Lung (tissue), 13 donors: Measurements from ENCODE around the gene KLK15. TPM values are rescaled to one million over a fixed set of nuclear protein-coding genes. Genes with fewer than 3 reads are reported as not detected.
A peak's percentile ranks its signal among the peaks of the same experiment; 100 is the strongest.

Experiments used
- ATAC-seq: fragments of 200-7000 bp; cut with Tn5 transposase; one replicate; pipeline ENCODE4 v1.9.1; 2020; ENCODE audit warnings: moderate number of reproducible peaks; ENCODE audit not compliant: insufficient read depth, low FRiP score
- DNase-seq, 3 donors: peaks; one replicate each; pipeline ENCODE4 v3.0.0-alpha.2; 2013 to 2017
- H3K27ac ChIP-seq, 2 donors: one replicate each; pipeline ENCODE4 v1.5.1; 2013; ENCODE audit warnings: mild to moderate bottlenecking in 2 of 2, moderate library complexity in 2 of 2, control low read depth in 1 of 2, inconsistent platforms in 1 of 2, low read depth in 1 of 2, low read length in 1 of 2
- H3K27me3 ChIP-seq, 3 donors: one replicate each; pipeline ENCODE4 v1.5.1; 2013; ENCODE audit warnings: low read length in 2 of 3; ENCODE audit not compliant: control insufficient read depth in 3 of 3, insufficient read depth in 3 of 3
- H3K36me3 ChIP-seq, 4 donors: one replicate each; pipeline ENCODE4 v1.5.1; 2013; ENCODE audit warnings: low read length in 4 of 4, mild to moderate bottlenecking in 1 of 4, moderate library complexity in 1 of 4; ENCODE audit not compliant: control insufficient read depth in 4 of 4, insufficient read depth in 4 of 4
- H3K4me1 ChIP-seq, 5 donors: one replicate each; pipeline ENCODE4 v1.5.1; 2013; ENCODE audit warnings: low read length in 5 of 5, mild to moderate bottlenecking in 2 of 5, moderate library complexity in 1 of 5; ENCODE audit not compliant: control insufficient read depth in 5 of 5, insufficient read depth in 5 of 5
- H3K4me3 ChIP-seq: one replicate; pipeline ENCODE4 v1.5.1; 2013; ENCODE audit warnings: mild to moderate bottlenecking, control low read depth, moderate library complexity
- H3K9ac ChIP-seq, 2 donors: one replicate each; pipeline ENCODE4 v1.5.1; 2013; ENCODE audit warnings: low read length in 2 of 2, control low read depth in 1 of 2; ENCODE audit not compliant: insufficient read depth in 1 of 2
- H3K9me3 ChIP-seq, 4 donors: one replicate each; pipeline ENCODE4 v1.5.1; 2013; ENCODE audit warnings: low read length in 3 of 4, mild to moderate bottlenecking in 1 of 4, moderate library complexity in 1 of 4; ENCODE audit not compliant: control insufficient read depth in 4 of 4, insufficient read depth in 3 of 4
- WGBS, 2 donors: extraction: QIAGEN DNeasy Blood & Tissue Kit; methylation state at CpG; one replicate each; pipeline ENCODE4 v1.1.7; 2013; 5-methylcytosine and 5-hydroxymethylcytosine counted together
- polyA plus RNA-seq, 2 donors: library from polyadenylated mRNA; stranded (reverse); fragments of 200-250 nt; gene quantifications; one replicate each; pipeline ENCODE4 v1.2.1, GENCODE V29; 2013
- small RNA-seq: library from RNA; depleted of rRNA; stranded (forward); fragments of <200 nt; gene quantifications from one replicate; pipeline ENCODE3, GENCODE V24; 2014; ENCODE audit warnings: low replicate concordance
- total RNA-seq, 2 donors: library from RNA; depleted of rRNA in 1 of 2; stranded (reverse); fragments of >200 nt in 1 of 2; gene quantifications; one replicate each; pipeline ENCODE4 v1.2.1, GENCODE V29; 2014 to 2021
- TF ChIP-seq, protein P1 (sequence below): IDR thresholded peaks from 2 replicates; pipeline ENCODE4 v1.5.1; 2012; ENCODE audit warnings: mild to moderate bottlenecking; ENCODE audit errors: control extremely low read depth, extremely low read depth
- donor health status: control.
- donor health status: control.
- donor health status: Bipolar disorder and iron deficiency.
- donor health status: healthy.
- donor health status: DM: yes; HTN: yes; CAD: no.

KLK15 gene
- total and polyA plus RNA-seq, 4 donors: not detected

DNA sequence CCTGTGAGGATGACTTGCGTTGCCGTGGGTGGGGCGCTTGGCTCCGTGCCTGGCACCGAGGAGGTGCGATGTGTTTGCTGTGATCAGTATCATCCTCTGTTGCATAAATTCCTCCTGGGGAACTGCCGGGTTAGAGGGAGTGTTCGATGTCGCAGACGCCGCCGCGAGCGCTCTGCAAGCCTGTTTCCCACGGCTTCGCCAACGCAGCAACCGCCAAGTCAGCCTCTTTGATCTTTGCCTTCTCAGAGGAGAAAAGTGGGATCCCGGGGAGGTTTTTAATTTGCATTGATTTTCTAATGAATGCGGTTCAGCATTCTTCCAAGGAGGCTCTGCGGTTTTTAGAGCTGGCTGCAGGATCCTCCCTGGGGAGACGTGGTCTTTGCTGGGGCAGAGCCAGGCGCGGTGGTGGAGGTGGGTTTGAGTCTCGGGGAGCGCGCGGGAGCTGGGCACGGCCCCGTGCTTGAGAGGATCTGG, 55.5 kb downstream of the KLK15 start:
- TF ChIP-seq, protein P1, sequence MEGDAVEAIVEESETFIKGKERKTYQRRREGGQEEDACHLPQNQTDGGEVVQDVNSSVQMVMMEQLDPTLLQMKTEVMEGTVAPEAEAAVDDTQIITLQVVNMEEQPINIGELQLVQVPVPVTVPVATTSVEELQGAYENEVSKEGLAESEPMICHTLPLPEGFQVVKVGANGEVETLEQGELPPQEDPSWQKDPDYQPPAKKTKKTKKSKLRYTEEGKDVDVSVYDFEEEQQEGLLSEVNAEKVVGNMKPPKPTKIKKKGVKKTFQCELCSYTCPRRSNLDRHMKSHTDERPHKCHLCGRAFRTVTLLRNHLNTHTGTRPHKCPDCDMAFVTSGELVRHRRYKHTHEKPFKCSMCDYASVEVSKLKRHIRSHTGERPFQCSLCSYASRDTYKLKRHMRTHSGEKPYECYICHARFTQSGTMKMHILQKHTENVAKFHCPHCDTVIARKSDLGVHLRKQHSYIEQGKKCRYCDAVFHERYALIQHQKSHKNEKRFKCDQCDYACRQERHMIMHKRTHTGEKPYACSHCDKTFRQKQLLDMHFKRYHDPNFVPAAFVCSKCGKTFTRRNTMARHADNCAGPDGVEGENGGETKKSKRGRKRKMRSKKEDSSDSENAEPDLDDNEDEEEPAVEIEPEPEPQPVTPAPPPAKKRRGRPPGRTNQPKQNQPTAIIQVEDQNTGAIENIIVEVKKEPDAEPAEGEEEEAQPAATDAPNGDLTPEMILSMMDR: no peak
- Histone ChIP-seq H3K36me3 (no peaks in the 10 kb centered on the region), H3K4me1 (no peaks in the 10 kb centered on the region), H3K27me3 (peaks cover 0 to 41% (median 36%) of the 10 kb centered on the region in 3 donors), H3K4me3 (no peak overlapping the region), H3K27ac (no peak overlapping the region), H3K9me3 (peaks cover 0 to 2% (median 0%) of the 10 kb centered on the region in 4 donors), H3K9ac (no peak overlapping the region)
- 1 to 2% methylated on average over 30 of the region's 30 CpGs for WGBS, 2 donors
- DNase-seq (no peak), ATAC-seq (no peak)

DNA sequence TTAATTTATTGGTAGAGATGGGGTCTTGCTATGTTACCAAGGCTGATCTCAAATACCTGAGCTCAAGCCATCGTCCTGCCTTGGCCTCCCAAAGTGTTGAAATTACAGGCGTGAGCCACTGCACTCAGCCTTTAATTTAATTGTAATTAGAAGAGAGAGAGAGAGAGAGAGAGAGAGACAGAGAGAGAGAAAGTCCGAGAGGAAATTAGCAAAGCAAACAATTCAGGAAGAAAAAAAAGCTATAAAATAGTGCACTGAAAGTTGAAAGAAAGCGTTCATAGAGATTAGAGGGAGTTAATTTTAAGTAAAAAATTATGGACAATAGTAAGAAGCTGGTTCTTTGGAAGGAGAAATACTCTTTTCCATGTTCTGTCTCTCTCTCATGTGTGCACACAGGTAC, 56.1 kb downstream of the KLK15 start:
- TF ChIP-seq, protein P1: no peak
- 46 to 52% methylated on average over 4 of the region's 4 CpGs for WGBS, 2 donors
- DNase-seq (no peak), ATAC-seq (no peak)
- no peak overlapping the region for H3K9ac ChIP-seq
- peaks cover 0 to 2% (median 0%) of the 10 kb centered on the region in 4 donors for H3K9me3 ChIP-seq
- H3K36me3 ChIP-seq: no peaks in the 10 kb centered on the region
- no peak overlapping the region for H3K27ac ChIP-seq
- H3K27me3 ChIP-seq: peaks cover 0 to 38% (median 36%) of the 10 kb centered on the region in 3 donors
- H3K4me1 ChIP-seq: no peaks in the 10 kb centered on the region
- H3K4me3 ChIP-seq: no peak overlapping the region

DNA sequence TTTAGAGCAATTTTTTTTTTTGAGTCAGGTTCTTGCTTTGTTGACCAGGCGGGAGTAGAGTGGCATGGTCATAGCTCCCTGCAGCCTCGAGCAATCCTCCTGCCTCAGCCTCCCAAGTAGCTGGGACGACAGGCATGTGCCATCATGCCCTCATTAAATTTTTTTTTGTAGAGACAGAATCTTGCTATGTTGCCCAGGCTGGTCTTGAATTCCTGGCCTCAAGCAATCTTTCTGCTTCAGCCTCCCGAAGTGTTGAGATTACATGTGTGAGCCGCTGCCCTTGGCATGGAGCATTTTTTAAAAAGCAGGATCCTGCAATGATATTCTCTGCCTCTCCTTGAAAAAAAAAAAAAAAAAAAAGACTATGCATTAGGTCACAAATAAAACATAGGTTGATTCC, 57.2 kb downstream of the KLK15 start:
- ATAC-seq (no peak), DNase-seq (no peak)
- H3K27ac ChIP-seq: no peak overlapping the region
- no peaks in the 10 kb centered on the region for H3K36me3 ChIP-seq
- no peaks in the 10 kb centered on the region for H3K4me1 ChIP-seq
- peaks cover 0 to 2% (median 0%) of the 10 kb centered on the region in 4 donors for H3K9me3 ChIP-seq
- TF ChIP-seq, protein P1: no peak
- H3K27me3 ChIP-seq: peaks cover 0 to 38% (median 36%) of the 10 kb centered on the region in 3 donors
- no peak overlapping the region for H3K9ac ChIP-seq
- WGBS, 2 donors: 69 to 93% methylated on average over 5 of the region's 5 CpGs
- H3K4me3 ChIP-seq: no peak overlapping the region

Small RNA genes lying within 50 kb of the gene (small RNA-seq; reads per million reads assigned to genes)
- gene SNORD88A (159 reads per million, percentile 98 among the genes with 10 or more reads in this experiment), gene SNORD88B (not detected), gene SNORD88C (not detected)

Other genes starting within 250 kb of the KLK15 start
- gene SYT3, start 193.7 kb downstream of the KLK15 start, total RNA-seq: 1 to 10 TPM in 1 of 2 donors, under 1 TPM in 1; 0.60 to 1.5 TPM
- under 1 TPM; 0.23 to 0.81 TPM for gene SYT3, start 193.7 kb downstream of the KLK15 start, polyA plus RNA-seq
- gene C19orf81, start 184.1 kb downstream of the KLK15 start, total RNA-seq: 1 to 10 TPM in 1 of 2 donors, not detected in 1; 2.5 TPM
- gene C19orf81, start 184.1 kb downstream of the KLK15 start, polyA plus RNA-seq: 1 to 10 TPM; 1.3 to 1.7 TPM
- 1 to 10 TPM in 1 of 2 donors, under 1 TPM in 1; 0.15 to 1.2 TPM for gene SHANK1, start 113.8 kb downstream of the KLK15 start, total RNA-seq
- gene SHANK1, start 113.8 kb downstream of the KLK15 start, polyA plus RNA-seq: under 1 TPM; 0.18 to 0.24 TPM
- 10 to 100 TPM in 1 of 2 donors, 1 to 10 TPM in 1; 7.7 to 24.6 TPM for gene CLEC11A, start 110.2 kb downstream of the KLK15 start, total RNA-seq
- 10 to 100 TPM in 1 of 2 donors, 1 to 10 TPM in 1; 8.5 to 13.7 TPM for gene CLEC11A, start 110.2 kb downstream of the KLK15 start, polyA plus RNA-seq
- not detected for gene GPR32, start 63.1 kb downstream of the KLK15 start, total RNA-seq
- gene GPR32, start 63.1 kb downstream of the KLK15 start, polyA plus RNA-seq: not detected
- not detected for gene ACP4, start 43.2 kb downstream of the KLK15 start, total RNA-seq
- not detected for gene ACP4, start 43.2 kb downstream of the KLK15 start, polyA plus RNA-seq
- under 1 TPM in 1 of 2 donors, not detected in 1; 0.92 TPM for gene KLK1, start 9.8 kb downstream of the KLK15 start, total RNA-seq
- under 1 TPM; 0.25 to 0.83 TPM for gene KLK1, start 9.8 kb downstream of the KLK15 start, polyA plus RNA-seq
- not detected for gene KLK3, start 21.3 kb upstream of the KLK15 start, total RNA-seq
- not detected for gene KLK3, start 21.3 kb upstream of the KLK15 start, polyA plus RNA-seq
- gene KLK2, start 39.9 kb upstream of the KLK15 start, total RNA-seq: not detected
- gene KLK2, start 39.9 kb upstream of the KLK15 start, polyA plus RNA-seq: not detected
- not detected for gene KLK4, start 77.8 kb upstream of the KLK15 start, total RNA-seq
- under 1 TPM; 0.03 to 0.26 TPM for gene KLK4, start 77.8 kb upstream of the KLK15 start, polyA plus RNA-seq
- under 1 TPM in 1 of 2 donors, not detected in 1; 0.60 TPM for gene KLK5, start 119.5 kb upstream of the KLK15 start, total RNA-seq
- gene KLK5, start 119.5 kb upstream of the KLK15 start, polyA plus RNA-seq: under 1 TPM in 1 of 2 donors, not detected in 1; 0.06 TPM
- not detected for gene KLK6, start 136.0 kb upstream of the KLK15 start, total RNA-seq
- gene KLK6, start 136.0 kb upstream of the KLK15 start, polyA plus RNA-seq: not detected
- gene KLK7, start 150.3 kb upstream of the KLK15 start, total RNA-seq: under 1 TPM in 1 of 2 donors, not detected in 1; 0.31 TPM
- under 1 TPM; 0.05 to 0.14 TPM for gene KLK7, start 150.3 kb upstream of the KLK15 start, polyA plus RNA-seq
- not detected for gene KLK8, start 168.0 kb upstream of the KLK15 start, total RNA-seq
- gene KLK8, start 168.0 kb upstream of the KLK15 start, polyA plus RNA-seq: under 1 TPM; 0.39 to 0.74 TPM
- gene KLK10, start 186.1 kb upstream of the KLK15 start, total RNA-seq: 10 to 100 TPM in 1 of 2 donors, 1 to 10 TPM in 1; 9.8 to 24.3 TPM
- 10 to 100 TPM; 15.5 to 34.2 TPM for gene KLK10, start 186.1 kb upstream of the KLK15 start, polyA plus RNA-seq
- 10 to 100 TPM; 14.1 to 38.6 TPM for gene KLK11, start 193.0 kb upstream of the KLK15 start, total RNA-seq
- 10 to 100 TPM; 15.3 to 23.6 TPM for gene KLK11, start 193.0 kb upstream of the KLK15 start, polyA plus RNA-seq
- gene KLK12, start 201.4 kb upstream of the KLK15 start, total RNA-seq: 10 to 100 TPM in 1 of 2 donors, 1 to 10 TPM in 1; 7.3 to 14.4 TPM
- gene KLK12, start 201.4 kb upstream of the KLK15 start, polyA plus RNA-seq: 1 to 10 TPM; 1.9 to 9.5 TPM
- gene KLK13, start 231.5 kb upstream of the KLK15 start, total RNA-seq: 1 to 10 TPM in 1 of 2 donors, under 1 TPM in 1; 0.65 to 9.3 TPM
- gene KLK13, start 231.5 kb upstream of the KLK15 start, polyA plus RNA-seq: 1 to 10 TPM; 1.7 to 4.5 TPM
- gene KLK14, start 249.3 kb upstream of the KLK15 start, total RNA-seq: 1 to 10 TPM in 1 of 2 donors, under 1 TPM in 1; 0.46 to 3.9 TPM
- 1 to 10 TPM in 1 of 2 donors, under 1 TPM in 1; 0.49 to 1.3 TPM for gene KLK14, start 249.3 kb upstream of the KLK15 start, polyA plus RNA-seq